K562 (cell line): ENCODE results near the gene ST6GALNAC2. TPM values are rescaled to one million over a fixed set of nuclear protein-coding genes. Genes with fewer than 3 reads are reported as not detected.

ENCODE experiments used
- ARHGAP35 ChIP-seq: fragments of 450-650 bp; IDR thresholded peaks from 2 replicates; pipeline ENCODE4 v1.6.1; 2018; ENCODE audit not compliant: partially characterized antibody
- BRD9 ChIP-seq: fragments of 450-650 bp; IDR thresholded peaks from 2 replicates; pipeline ENCODE4 v1.6.1; 2018; ENCODE audit warnings: low read depth; ENCODE audit not compliant: partially characterized antibody
- CREB1 ChIP-seq, 2 experiments: sonication (generic) in 1 of 2; formaldehyde crosslinking in 1 of 2; IDR thresholded peaks; 2 replicates each; pipeline versions ENCODE4 v1.6.1 to v1.8.0; 2012 to 2022; ENCODE audit warnings: inconsistent platforms in 1 of 2, mild to moderate bottlenecking in 1 of 2, missing genetic modification reagents in 1 of 2, moderate library complexity in 1 of 2
- ETS2 ChIP-seq: IDR thresholded peaks from 2 replicates; pipeline ENCODE4 v1.6.1; 2016; ENCODE audit warnings: borderline replicate concordance, missing genetic modification characterization, mild to moderate bottlenecking, moderate library complexity, missing compliant biosample characterization; ENCODE audit not compliant: poor library complexity, severe bottlenecking
- ETV5 ChIP-seq: sonication (generic); formaldehyde crosslinking; IDR thresholded peaks from 2 replicates; pipeline ENCODE4 v1.4.0; 2020; ENCODE audit warnings: low read depth, mild to moderate bottlenecking, missing genetic modification reagents
- FOSL1 ChIP-seq: fragments of 200-800 bp; sonication (Bioruptor generic); conservative IDR thresholded peaks from 2 replicates; pipeline ENCODE4 v1.6.1; 2016; ENCODE audit warnings: missing genetic modification characterization, missing compliant biosample characterization
- GTF2E2 ChIP-seq: fragments of 200-800 bp; sonication (Bioruptor generic); IDR thresholded peaks from 2 replicates; pipeline ENCODE4 v1.6.1; 2016; ENCODE audit warnings: missing genetic modification characterization, missing compliant biosample characterization
- HDGF ChIP-seq: fragments of 450-650 bp; IDR thresholded peaks from 2 replicates; pipeline ENCODE4 v1.6.1; 2016
- MAFG ChIP-seq: fragments of 450-650 bp; conservative IDR thresholded peaks from 2 replicates; pipeline ENCODE4 v1.6.1; 2016; ENCODE audit warnings: missing genetic modification characterization, missing compliant biosample characterization
- NEUROD1 ChIP-seq: fragments of 150-350 bp; IDR thresholded peaks from 2 replicates; pipeline ENCODE4 v1.6.1; 2014; ENCODE audit warnings: borderline replicate concordance, low read length, low read depth; ENCODE audit not compliant: partially characterized antibody
- NKRF ChIP-seq: fragments of 450-650 bp; IDR thresholded peaks from 2 replicates; pipeline ENCODE4 v1.6.1; 2016; ENCODE audit warnings: borderline replicate concordance
- NR2C2 ChIP-seq, 2 experiments: fragments of 200-800 bp in 1 of 2; sonication (Bioruptor generic) in 1 of 2; sonication (generic) in 1 of 2; formaldehyde crosslinking in 1 of 2; IDR thresholded peaks; 2 replicates each; pipeline versions ENCODE4 v1.6.1 to v1.8.0; 2016 to 2022; ENCODE audit warnings: mild to moderate bottlenecking in 1 of 2, missing compliant biosample characterization in 1 of 2, missing genetic modification characterization in 1 of 2, missing genetic modification reagents in 1 of 2
- PHF20 ChIP-seq: fragments of 450-650 bp; IDR thresholded peaks from 2 replicates; pipeline ENCODE4 v1.6.1; 2018; ENCODE audit not compliant: partially characterized antibody
- RBM25 ChIP-seq: fragments of 200-400 bp; formaldehyde crosslinking; IDR thresholded peaks from 2 replicates; pipeline ENCODE4 v1.6.1; 2018; ENCODE audit warnings: low read length, low read depth, moderate library complexity; ENCODE audit not compliant: severe bottlenecking
- SMAD1 ChIP-seq: fragments of 150-350 bp; IDR thresholded peaks from 2 replicates; pipeline ENCODE4 v1.6.1; 2014; ENCODE audit warnings: low read length, low read depth; ENCODE audit not compliant: partially characterized antibody
- SMC3 ChIP-seq: conservative IDR thresholded peaks from 2 replicates; pipeline ENCODE4 v1.6.1; 2011; ENCODE audit warnings: low read depth, low read length, improper control_type of control experiment; ENCODE audit not compliant: insufficient read depth
- TCF7 ChIP-seq: sonication (generic); IDR thresholded peaks from 2 replicates; pipeline ENCODE4 v1.6.1; 2016; ENCODE audit warnings: antibody characterized with exemption, borderline replicate concordance
- polyA plus RNA-seq, 8 experiments: library from polyadenylated mRNA; depleted of rRNA in 4 of 8; stranded (reverse) in 5 of 8; unstranded in 3 of 8; fragments of >200 nt; fragmentation: Nextera tagmentation in 2 of 8; fragmentation: Illumina TruSeq in 1 of 8; extraction: Ambion mirVana in 2 of 8; extraction: Trizol in 1 of 8; gene quantifications; 2 replicates each; pipeline versions ENCODE4 v1.2.1 to v1.2.3, GENCODE V29; 2011 to 2014; ENCODE audit warnings: inconsistent platforms in 1 of 8, missing spikeins in 1 of 8
- total RNA-seq, 7 experiments: library from RNA; depleted of rRNA in 6 of 7; stranded (reverse); fragments of >200 nt in 6 of 7; fragmentation: Illumina TruSeq in 2 of 7; extraction: Trizol in 2 of 7; gene quantifications; 2 replicates each; pipeline versions ENCODE4 v1.2.1 to v1.2.3, GENCODE V29; 2011 to 2021; ENCODE audit warnings: low replicate concordance in 1 of 7
- TF ChIP-seq, protein P1 (sequence below): fragments of 450-650 bp; formaldehyde crosslinking; IDR thresholded peaks from 2 replicates; pipeline ENCODE4 v1.4.0; 2022; ENCODE audit warnings: missing genetic modification characterization
- TF ChIP-seq, protein P2 (sequence below): fragments of 250-450 bp; sonication (Bioruptor Pico); IDR thresholded peaks from 2 replicates; pipeline ENCODE4 v1.4.0; 2020; ENCODE audit warnings: borderline replicate concordance
- TF ChIP-seq, protein P3 (sequence below): fragments of 450-650 bp; conservative IDR thresholded peaks from 2 replicates; pipeline ENCODE4 v1.6.1; 2016; ENCODE audit warnings: missing genetic modification characterization, low read depth, mild to moderate bottlenecking, missing compliant biosample characterization, moderate library complexity

ST6GALNAC2 gene
- total and polyA plus RNA-seq, 9 of the 15 experiments (the other 6 are each of a cell fraction or from before 2014, with no cell fraction given): 0.18 TPM; not detected in 8

DNA sequence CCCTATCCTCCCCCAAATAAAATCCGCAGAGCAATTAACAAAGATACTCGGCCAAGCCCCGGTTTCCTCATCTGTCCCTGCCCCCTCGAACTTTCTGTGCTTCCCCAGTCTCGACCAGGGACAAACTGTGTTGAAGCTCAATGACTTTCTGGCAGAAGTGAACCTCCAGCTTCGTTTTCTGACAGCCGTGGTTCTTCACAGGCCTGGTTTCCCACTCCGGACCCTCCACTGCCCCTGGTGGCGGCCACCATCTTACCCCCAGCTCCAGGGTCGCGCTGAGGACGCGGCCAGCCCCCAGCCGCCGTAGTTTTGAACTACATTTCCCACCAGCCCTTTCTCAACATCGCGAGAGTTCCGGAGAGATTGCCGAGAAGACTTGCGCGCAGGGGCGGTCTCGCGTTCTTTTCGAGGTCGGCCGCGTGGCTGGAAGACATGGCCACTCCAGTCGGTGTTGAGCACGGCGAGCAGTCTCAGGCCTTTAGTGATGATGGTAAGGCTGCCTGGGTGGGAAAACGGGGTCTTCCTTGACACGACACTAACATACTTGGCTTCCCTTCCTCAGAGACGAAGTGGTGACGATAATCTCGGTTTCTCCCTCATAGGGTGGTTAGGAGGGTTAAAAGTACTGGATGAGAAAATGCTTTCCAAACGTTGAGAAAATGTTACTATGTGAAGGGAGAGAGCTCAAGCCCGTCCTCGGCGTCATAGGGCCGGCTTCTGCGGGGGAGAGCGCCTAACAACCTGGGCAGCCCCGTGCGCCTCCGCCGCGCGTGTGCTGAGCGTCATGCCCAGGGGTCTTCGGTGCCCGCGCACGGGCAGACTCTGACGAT lies 28.1 kb downstream of the ST6GALNAC2 start (continued):
- TF ChIP-seq NR2C2 (CRISPR knock-in tag; IDR thresholded peaks at IDR 0.05) (peak; percentile 45), NR2C2 (tag; IDR thresholded peaks at IDR 0.05) (peak; percentile 92), RBM25 (peak; percentile 97), MAFG (no peak), GTF2E2 (tag) (peak; percentile 96), ETS2 (no peak), BRD9 (peak; percentile 68), HDGF (no peak), ETV5 (CRISPR knock-in tag) (no peak), TCF7 (no peak; the same call in 1 of the 2 replicates), SMC3 (peak; percentile 27; the same call in 1 of the 2 replicates), CREB1 (IDR thresholded peaks at IDR 0.05) (peak; percentile 56), CREB1 (CRISPR knock-in tag; IDR thresholded peaks at IDR 0.05) (peak; percentile 68), PHF20 (no peak), FOSL1 (tag) (no peak), ARHGAP35 (peak; percentile 96), NKRF (peak; percentile 72), SMAD1 (peak; percentile 85), NEUROD1 (peak; percentile 88)
- TF ChIP-seq, protein P1, sequence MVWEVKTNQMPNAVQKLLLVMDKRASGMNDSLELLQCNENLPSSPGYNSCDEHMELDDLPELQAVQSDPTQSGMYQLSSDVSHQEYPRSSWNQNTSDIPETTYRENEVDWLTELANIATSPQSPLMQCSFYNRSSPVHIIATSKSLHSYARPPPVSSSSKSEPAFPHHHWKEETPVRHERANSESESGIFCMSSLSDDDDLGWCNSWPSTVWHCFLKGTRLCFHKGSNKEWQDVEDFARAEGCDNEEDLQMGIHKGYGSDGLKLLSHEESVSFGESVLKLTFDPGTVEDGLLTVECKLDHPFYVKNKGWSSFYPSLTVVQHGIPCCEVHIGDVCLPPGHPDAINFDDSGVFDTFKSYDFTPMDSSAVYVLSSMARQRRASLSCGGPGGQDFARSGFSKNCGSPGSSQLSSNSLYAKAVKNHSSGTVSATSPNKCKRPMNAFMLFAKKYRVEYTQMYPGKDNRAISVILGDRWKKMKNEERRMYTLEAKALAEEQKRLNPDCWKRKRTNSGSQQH: no peak; the same call in 1 of the 2 replicates
- TF ChIP-seq, protein P2, sequence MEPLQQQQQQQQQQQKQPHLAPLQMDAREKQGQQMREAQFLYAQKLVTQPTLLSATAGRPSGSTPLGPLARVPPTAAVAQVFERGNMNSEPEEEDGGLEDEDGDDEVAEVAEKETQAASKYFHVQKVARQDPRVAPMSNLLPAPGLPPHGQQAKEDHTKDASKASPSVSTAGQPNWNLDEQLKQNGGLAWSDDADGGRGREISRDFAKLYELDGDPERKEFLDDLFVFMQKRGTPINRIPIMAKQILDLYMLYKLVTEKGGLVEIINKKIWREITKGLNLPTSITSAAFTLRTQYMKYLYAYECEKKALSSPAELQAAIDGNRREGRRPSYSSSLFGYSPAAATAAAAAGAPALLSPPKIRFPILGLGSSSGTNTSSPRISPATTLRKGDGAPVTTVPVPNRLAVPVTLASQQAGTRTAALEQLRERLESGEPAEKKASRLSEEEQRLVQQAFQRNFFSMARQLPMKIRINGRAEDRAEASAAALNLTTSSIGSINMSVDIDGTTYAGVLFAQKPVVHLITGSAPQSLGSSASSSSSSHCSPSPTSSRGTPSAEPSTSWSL (CRISPR knock-in tag): peak; percentile 84; the same call in 1 of the 2 replicates
- TF ChIP-seq, protein P3, sequence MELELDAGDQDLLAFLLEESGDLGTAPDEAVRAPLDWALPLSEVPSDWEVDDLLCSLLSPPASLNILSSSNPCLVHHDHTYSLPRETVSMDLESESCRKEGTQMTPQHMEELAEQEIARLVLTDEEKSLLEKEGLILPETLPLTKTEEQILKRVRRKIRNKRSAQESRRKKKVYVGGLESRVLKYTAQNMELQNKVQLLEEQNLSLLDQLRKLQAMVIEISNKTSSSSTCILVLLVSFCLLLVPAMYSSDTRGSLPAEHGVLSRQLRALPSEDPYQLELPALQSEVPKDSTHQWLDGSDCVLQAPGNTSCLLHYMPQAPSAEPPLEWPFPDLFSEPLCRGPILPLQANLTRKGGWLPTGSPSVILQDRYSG: no peak; the same call in 1 of the 2 replicates
